Fibroblast of skin of scalp (primary cell): ENCODE results near the gene MPPED2.
A peak's percentile ranks its signal among the peaks of the same experiment; 100 is the strongest.

Source experiments
- DNase-seq: peaks from one replicate; pipeline ENCODE4 v3.0.0-alpha.2; 2013

MPPED2 gene

DNA sequence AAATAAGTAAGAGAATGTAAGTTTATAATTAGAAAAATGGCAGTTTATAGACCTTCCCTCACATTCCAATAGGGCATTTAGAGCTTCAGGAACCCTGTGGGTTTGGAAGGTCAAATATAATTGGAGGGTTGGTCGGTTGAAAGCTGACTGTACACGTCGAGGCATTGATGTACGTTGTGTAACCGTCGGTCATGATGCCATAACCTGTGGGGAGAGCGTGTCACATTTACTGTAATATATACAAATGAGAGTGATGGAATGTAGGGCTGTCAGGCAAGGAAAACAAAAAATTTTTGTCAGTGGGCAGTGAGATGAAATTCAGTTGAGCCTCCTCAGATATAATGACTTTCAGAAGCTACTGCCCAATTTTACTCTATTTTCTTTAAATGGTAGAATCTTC, 174.8 kb downstream of the MPPED2 start:
- no peak for DNase-seq

DNA sequence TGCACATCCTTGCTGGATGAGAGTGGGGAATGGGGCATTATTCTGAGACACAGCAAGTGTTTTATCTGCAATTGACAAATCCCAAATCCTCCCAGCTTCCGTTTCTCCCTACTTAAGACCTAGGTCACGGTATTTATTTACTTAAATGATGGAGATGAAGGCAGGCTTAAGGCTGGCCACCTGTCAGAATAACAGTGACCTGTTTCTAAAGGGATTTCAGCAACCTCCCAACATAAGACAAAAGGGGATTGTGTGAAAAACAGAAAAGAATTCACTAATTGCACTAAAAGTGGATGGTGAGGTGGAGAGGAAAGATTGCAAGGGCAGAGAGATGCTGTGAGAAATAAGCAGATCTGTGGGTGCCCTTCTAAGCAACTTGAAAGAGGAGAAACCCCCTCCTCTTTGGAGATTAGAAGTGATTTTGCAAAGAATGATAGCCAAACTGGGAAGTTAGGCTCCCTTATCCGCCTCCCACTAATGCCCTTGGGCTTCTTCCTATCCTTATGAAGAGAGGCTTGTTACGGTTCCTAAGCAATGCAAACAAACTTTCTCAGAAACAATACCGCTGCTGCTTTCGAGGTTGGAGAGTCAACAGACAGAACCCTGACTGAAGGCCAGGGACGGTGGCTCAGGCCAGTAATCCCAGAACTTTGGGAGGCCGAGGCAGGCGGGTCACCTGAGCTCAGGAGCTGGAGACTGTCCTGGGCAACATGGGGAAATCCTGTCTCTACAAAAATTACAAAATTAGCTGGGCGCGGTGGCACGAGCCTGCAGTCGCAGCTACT, 179.0 kb downstream of the MPPED2 start:
- DNase-seq: no peak

DNA sequence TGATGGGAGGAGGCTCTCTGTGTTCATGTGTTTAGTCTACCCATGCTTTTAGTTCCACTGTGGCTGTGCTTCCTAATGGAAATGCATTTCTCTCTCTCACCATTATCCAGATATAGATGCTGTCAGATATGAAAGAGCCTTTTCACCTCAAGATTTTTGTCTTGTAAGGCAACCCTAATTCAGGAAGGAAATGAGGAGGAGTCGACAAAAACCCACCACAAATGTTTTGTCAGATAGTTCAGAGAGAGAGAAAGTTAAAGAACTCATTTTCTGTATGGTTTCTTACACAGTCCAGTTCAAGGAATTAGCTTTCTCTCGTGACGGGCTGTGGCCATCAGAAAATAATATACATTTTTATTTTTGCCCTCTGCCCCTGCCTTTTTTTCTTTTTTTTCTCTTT, 180.8 kb downstream of the MPPED2 start:
- DNase-seq: no peak

DNA sequence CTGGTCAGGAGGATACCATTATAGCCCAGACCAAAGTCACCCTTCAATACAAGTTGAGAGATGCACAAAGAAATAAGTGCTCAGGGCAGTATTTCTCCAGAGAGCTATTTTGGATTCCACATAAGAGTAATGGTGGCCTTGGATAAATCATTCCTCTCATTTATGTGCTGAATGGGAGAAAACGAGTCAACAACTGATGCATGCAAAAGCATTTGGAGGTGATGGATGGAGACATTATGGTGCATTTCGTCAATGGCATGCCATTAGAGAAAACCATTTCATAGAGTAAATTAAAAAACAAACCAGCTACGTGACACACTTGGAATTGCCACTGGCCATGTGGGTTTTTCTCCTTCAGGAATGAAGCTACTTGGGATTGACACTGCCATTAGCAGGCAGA, 182.0 kb downstream of the MPPED2 start:
- no peak for DNase-seq

DNA sequence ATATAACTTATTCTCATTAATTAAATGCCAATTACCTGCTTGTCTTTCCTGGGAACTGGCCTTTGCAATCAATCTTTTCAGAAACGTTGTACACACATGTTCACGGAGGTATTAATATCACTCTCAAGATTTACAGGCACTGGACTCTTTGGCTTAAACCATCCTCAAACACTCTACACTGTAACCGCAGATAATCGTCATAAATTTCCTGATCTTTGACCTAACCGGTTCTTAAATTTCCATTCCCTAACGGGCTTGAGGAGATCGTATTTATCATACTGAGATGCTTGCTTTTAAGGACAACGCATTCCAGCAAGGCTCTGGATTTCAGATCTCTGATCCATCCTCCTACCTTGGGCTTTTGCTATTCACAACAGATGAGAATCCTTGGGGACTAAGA, 190.4 kb downstream of the MPPED2 start:
- no peak for DNase-seq

DNA sequence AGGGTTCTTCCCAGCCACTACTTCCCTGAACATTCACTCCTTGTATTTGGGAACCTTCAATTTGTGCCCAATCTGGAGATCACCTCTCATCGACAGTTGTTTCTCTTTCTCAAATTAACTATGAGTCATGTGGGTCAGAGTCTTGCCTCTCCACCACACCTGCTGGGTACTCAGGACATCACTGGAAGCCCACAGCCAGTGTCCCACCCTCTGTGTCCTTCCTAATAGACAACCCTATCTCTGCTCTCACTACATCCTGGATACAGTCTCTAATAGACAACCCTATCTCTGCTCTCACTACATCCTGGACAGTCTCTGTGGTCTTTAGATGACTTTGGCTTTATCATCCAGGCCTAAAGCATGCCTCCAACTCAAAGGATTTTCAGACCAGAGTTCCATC, 193.1 kb downstream of the MPPED2 start:
- DNase-seq: no peak

DNA sequence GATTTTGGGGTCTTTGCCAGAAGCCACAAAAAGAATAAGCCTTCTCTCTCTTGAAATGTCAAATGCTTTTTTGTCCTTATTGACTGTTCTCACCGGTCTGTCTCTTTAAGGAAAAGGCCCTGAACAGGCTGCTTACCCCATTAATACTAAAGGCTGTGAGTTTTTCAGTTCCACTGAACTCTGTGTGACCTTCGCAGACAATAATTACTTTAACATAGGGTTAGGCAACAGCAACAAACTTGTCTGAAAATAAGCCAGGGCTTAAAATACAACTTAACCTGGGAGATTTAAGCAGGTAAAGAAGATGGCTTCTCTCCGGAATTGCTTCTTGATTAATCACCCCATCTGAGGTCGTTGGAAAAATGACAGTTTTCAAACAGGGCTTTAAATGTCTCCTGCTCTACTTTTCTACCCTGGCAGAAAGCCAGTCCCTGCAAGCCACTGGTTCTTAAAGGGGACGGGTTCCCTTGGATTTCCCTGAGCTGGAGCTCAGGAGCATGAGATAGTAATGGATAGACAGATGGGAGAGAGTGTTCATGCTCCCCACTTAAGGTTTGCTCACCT, 193.8 kb downstream of the MPPED2 start:
- DNase-seq: peak; percentile 0

DNA sequence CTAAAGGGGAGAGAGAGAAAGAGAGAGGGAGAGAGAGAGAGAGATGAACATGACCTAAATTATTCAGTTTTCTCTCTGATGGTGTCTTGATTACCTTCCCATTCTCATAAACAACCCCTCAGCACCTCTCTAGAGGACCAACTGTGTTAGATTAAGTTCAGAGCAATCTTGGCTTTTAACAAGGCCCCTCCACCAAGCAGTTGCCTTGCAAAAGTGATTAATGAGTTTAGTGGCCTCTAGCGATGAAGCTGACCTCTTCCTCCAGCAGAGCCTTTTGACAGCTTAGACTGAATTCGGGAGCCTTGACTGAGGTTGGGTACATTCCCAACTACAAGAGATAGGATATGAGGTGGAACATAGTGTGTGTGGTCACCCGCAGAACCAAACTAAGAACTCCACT, 197.2 kb downstream of the MPPED2 start:
- no peak for DNase-seq

DNA sequence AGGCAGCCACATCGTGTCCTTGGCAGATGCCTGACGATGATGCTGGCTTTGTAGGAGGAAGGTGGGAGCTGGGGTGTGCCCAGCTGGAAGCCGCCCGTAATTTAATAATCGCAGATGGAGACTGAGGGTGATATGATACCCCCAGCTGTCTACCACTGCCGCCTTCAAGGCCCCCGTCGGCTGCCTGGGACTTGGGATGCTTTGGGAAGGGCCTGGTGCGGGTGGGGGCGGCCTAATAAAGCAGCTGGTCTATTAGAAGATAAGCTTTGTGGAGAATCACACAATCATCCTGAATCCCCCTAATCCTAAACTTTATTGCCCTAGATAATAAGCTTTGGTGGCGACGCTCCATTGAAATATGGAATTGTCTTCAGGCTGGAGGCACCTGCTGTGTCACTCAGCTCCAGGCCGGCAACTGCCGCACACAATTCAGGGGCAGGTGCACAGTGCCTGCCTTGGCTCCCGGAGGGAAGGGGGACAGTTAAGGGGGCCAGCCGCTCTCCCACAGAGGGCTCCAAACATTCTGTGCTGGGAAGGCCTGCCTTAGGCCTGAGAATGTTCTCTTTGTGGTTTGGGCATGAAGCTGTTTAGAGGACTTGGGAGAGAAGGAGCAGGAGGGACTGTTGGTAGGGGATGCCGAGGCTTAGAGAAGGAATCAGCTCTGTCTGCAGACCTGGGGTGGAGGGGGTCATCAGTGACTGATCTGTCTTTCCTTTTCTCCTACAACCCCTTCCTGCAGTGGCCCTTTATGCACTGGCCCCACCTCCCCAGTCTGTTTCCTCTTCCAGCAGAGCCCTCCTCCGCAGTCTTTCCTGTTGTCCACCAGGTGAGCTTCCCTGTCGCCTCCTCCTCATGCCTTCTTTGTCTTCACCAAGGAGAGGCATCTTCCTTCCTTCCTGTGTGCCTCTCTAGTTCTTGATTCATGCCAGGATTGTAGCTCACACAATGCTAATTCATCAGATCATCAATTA, 198.0 kb downstream of the MPPED2 start:
- DNase-seq: no peak

DNA sequence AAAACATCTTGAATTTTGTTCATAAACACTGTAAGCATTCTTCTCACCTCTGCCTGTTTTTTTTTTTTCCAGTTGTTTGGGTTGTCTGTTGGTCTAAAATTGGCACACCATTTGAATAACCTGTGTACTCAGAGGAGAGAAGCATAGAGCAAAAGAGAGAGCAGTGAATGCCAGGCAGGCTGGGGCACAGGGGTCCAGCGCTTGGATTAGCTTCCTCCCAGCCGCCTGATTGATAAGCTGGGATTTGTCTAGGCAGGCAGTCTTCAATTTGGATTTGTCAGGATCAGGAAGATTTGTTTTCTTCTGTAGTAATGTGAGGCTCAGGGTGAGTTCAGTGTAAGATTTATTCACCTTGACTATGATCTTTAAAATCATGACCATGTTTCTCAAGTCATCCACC, 204.3 kb downstream of the MPPED2 start:
- no peak for DNase-seq

DNA sequence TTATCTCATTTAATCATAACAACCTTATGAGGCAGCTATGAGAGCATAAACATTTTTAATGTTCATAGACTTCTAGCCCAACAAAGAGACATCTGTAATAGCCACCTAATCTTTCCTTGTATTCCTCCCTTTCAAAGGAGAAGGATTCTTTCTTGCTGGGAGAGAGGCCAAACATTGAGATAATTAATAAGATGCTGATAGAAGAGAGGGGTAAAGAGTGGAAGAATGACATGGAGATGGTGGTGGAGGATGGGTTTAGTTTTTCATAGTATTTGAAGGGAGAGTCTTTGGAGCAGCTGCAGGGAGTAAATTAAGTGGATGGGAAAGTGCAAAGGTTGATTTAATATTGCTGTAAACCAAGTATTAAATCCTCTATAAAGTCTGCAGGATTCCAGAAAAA, 205.3 kb downstream of the MPPED2 start:
- DNase-seq: no peak

DNA sequence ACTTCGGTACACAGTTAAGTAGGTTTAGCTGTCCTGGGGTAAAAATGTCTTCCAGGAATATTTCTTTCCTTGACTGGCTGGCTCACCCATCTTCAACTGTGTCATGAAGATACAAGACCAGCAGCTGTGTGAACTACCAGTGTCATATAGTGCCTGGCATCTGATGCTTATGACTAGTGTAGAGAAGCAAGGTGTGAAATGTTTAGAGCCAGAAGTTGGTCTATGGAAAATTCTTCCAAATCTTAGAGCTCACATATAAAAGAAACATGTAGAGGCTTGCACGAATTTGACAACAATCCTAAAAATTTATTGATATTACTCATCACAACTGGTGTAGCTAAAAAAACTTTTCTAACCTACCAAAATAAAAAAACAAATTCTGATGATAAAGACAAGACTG, 208.8 kb downstream of the MPPED2 start:
- no peak for DNase-seq

DNA sequence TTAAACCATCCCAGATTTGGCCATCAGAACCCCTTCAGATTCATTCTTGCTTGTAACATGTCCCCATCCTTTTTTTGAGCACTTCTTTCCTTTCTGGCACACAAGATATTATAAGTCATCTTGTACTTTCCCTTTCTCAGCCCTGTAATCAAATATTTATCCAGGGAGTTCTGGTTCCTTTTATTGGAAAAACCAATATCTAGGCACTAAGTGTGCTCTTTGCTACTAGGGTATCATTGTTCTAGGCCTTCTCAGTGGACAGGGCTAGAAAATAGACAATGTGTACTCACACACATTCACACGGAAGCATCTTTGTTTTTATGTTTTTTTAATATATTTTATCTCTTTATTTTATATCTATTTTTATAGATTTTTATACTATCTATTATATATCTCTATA, 216.0 kb downstream of the MPPED2 start:
- no peak for DNase-seq

DNA sequence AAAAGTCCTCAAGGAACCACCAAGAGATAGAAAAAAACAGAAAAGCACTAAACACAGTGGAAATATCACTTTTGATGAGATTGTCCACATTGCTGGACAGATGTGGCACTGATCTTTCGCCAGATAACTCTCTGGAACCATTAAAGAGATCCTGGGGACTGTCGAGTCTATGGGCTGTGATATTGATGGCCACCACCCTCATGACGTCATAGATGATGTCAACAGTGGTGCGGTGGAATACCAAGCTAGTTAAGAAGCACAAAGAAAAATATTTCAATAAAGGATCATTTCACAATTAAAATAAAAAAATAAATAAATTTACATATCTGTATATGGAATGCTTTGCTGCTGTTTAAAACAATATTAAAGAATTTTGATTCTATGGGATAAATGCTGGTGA, 217.8 kb downstream of the MPPED2 start:
- no peak for DNase-seq

DNA sequence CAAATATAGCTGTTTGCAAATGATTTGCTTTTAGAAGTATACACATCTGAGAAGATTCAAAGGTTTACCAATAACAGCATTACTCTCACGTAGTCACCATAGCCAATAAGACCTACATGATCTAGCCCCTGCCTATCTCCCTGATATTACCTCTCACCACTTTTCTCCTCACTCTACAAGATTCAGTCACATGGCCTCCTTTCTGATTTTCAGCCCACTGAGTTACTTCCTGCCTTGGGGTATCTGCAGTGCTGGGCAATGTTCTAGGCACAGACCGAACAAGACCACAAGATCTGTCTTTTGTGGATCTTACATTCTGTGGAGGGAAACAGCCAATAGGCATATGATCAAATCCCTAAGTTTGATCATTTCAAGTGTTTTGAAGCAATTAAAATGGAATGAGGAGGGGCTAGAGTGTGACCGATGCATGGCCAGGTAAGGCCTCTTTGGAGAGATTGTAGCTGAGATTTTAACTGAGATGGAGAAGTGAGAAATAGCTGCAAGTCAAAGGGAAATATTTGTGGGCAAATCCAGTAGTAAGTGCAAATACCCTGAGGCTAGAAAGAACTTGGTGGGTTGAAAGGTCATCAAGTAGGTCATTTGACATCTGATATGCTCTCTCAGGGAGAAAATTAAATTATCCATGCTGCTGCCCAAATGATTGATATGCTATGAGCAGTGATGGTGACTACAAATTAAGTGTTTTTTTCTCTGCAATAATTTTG, 220.2 kb downstream of the MPPED2 start:
- DNase-seq: no peak

DNA sequence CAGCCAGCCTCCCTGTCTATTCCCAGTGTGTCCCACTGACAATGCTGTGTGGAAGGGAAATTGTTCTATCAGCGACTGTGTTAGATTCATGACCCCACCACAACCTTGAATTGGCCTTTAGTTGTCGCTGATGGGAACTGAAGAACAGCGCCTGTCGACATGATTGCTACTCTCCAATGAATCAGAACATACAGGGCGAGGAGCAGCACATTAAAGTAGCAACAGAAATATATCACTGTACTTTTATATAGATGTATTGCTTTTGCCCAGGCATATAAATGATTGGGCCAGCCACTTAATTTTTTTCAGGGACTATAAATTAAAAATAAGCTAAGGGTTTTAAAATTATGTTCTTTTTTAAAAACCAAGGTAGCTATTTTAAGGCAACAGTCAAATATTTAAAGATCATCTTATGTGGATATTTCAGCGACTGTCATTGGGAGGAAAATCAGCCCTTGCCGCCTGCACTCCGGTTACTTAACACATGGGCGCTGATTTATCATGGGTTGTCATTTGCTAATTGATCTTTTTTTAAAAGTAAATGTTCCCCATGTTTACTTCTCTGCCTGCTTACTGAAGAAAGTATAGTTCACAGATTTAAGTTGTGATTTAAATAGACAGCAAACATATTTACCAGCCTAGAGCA, 221.2 kb downstream of the MPPED2 start:
- DNase-seq: no peak

DNA sequence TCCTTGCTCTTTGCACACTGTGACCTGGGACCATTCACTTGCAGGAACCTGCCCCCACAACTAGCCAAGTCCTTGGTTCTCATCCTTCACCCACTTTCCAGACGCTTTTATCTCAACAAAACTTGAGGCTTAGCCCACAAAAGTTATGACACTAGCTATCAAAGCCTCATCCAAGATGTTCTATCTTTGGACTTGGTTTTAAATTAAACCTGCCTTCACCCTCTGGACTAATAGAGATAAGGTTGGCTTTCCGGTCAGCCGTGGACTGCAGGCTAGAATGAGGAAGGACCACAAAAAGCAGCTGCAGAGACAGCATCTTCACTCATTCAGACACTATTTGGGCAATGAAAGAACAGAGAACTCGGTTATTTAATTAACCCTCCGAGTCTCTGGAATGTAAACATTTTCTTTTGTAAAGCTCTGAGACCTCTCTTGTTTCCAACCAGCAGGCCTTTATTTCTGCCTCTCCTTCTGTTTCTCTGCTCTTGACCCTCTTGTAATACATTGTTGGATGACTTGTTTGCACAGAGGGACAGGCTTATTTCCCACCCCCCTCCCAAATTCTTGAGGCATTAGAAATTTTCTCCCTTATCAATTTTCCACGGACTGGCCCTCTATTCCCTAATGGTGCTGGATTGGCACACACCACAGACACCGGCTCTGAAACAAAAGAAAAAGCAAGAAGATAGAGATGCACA, 221.9 kb downstream of the MPPED2 start:
- DNase-seq: no peak

DNA sequence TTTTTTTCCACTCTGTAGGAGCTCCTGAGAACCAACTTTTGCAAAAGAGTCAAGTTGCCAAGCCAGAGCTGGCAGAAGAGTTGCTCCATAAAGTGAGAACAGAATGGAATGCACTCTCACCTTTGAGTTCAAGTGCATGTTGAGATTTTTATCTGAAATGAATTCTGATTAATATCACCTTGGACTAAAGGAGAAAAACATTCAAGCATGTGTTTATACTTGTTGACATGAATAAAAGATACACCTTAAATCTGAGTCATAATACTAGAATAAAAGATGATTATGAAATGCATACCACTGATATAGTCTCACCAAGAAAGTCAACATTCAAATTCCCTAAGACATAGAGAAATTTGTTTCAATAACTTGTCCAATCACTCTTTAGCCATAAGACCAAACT, 225.4 kb downstream of the MPPED2 start:
- DNase-seq: no peak
